Lung (tissue), 12 donors: Measurements from ENCODE around the gene EDEM3. TPM values are rescaled to one million over a fixed set of nuclear protein-coding genes. Genes with fewer than 3 reads are reported as not detected.
A peak's percentile ranks its signal among the peaks of the same experiment; 100 is the strongest.

ENCODE experiments used
- ATAC-seq: fragments of 200-7000 bp; cut with Tn5 transposase; one replicate; pipeline ENCODE4 v1.9.1; 2020; ENCODE audit warnings: moderate number of reproducible peaks; ENCODE audit not compliant: insufficient read depth, low FRiP score
- DNase-seq, 3 donors: peaks; one replicate each; pipeline ENCODE4 v3.0.0-alpha.2; 2013 to 2017
- H3K27ac ChIP-seq, 2 donors: one replicate each; pipeline ENCODE4 v1.5.1; 2013; ENCODE audit warnings: mild to moderate bottlenecking in 2 of 2, moderate library complexity in 2 of 2, control low read depth in 1 of 2, inconsistent platforms in 1 of 2, low read depth in 1 of 2, low read length in 1 of 2
- H3K27me3 ChIP-seq, 3 donors: one replicate each; pipeline ENCODE4 v1.5.1; 2013; ENCODE audit warnings: low read length in 2 of 3; ENCODE audit not compliant: control insufficient read depth in 3 of 3, insufficient read depth in 3 of 3
- H3K36me3 ChIP-seq, 4 donors: one replicate each; pipeline ENCODE4 v1.5.1; 2013; ENCODE audit warnings: low read length in 4 of 4, mild to moderate bottlenecking in 1 of 4, moderate library complexity in 1 of 4; ENCODE audit not compliant: control insufficient read depth in 4 of 4, insufficient read depth in 4 of 4
- H3K4me1 ChIP-seq, 5 donors: one replicate each; pipeline ENCODE4 v1.5.1; 2013; ENCODE audit warnings: low read length in 5 of 5, mild to moderate bottlenecking in 2 of 5, moderate library complexity in 1 of 5; ENCODE audit not compliant: control insufficient read depth in 5 of 5, insufficient read depth in 5 of 5
- H3K4me3 ChIP-seq: one replicate; pipeline ENCODE4 v1.5.1; 2013; ENCODE audit warnings: mild to moderate bottlenecking, control low read depth, moderate library complexity
- H3K9ac ChIP-seq, 2 donors: one replicate each; pipeline ENCODE4 v1.5.1; 2013; ENCODE audit warnings: low read length in 2 of 2, control low read depth in 1 of 2; ENCODE audit not compliant: insufficient read depth in 1 of 2
- H3K9me3 ChIP-seq, 4 donors: one replicate each; pipeline ENCODE4 v1.5.1; 2013; ENCODE audit warnings: low read length in 3 of 4, mild to moderate bottlenecking in 1 of 4, moderate library complexity in 1 of 4; ENCODE audit not compliant: control insufficient read depth in 4 of 4, insufficient read depth in 3 of 4
- CTCF ChIP-seq: IDR thresholded peaks from 2 replicates; pipeline ENCODE4 v1.5.1; 2012; ENCODE audit warnings: mild to moderate bottlenecking; ENCODE audit errors: control extremely low read depth, extremely low read depth
- WGBS, 2 donors: extraction: QIAGEN DNeasy Blood & Tissue Kit; methylation state at CpG; one replicate each; pipeline ENCODE4 v1.1.7; 2013; 5-methylcytosine and 5-hydroxymethylcytosine counted together
- polyA plus RNA-seq, 2 donors: library from polyadenylated mRNA; stranded (reverse); fragments of 200-250 nt; gene quantifications; one replicate each; pipeline ENCODE4 v1.2.1, GENCODE V29; 2013
- total RNA-seq, 2 donors: library from RNA; depleted of rRNA in 1 of 2; stranded (reverse); fragments of >200 nt in 1 of 2; gene quantifications; one replicate each; pipeline ENCODE4 v1.2.1, GENCODE V29; 2014 to 2021
- donor health status: control.
- donor health status: control.
- donor health status: Bipolar disorder and iron deficiency.
- donor health status: healthy.
- donor health status: DM: yes; HTN: yes; CAD: no.

The EDEM3 gene
- total and polyA plus RNA-seq, 4 donors = 12.2 to 54.9 (median 21.1) TPM

DNA sequence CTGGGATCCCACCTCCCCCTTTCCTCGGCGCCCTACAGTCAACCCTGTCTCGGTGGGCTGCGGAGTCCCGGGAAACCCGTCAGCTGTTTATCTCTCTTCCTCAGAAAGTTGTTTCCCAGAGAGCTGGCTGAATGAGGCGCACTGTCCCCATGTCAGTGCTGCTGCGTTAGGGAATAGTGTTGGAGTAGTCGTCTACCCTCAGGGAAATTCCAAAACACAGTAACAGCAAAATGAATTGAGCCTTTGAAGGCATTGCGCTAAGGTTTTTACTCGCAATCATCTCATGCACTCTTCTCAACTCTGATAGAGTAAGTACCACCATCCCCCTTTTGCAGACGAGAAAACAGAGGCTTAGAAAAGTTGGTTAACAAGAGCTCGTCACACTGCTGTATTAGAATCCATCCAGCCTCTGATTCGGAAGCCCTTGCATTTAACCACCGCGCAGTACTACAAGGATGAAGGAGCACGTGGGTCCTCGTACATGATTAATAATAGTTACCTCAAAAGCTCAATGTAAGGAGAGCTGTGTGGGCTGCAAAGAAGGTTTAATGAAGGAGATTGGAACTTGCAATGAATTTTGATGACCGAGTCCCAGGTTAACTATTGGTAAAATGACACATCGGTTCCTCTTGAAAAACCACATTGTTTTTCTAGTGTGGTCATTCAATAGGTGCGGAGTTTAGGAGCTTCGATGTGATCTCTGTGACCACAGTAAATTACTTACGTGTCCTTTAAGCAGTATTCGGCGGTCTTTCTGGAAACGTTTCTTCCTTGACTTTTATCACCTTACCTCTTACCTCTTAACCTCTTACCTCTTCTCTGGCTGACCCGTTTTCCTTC, 788 bp upstream of the EDEM3 start:
- peak; percentile 7 for ATAC-seq
- no peak for DNase-seq

DNA sequence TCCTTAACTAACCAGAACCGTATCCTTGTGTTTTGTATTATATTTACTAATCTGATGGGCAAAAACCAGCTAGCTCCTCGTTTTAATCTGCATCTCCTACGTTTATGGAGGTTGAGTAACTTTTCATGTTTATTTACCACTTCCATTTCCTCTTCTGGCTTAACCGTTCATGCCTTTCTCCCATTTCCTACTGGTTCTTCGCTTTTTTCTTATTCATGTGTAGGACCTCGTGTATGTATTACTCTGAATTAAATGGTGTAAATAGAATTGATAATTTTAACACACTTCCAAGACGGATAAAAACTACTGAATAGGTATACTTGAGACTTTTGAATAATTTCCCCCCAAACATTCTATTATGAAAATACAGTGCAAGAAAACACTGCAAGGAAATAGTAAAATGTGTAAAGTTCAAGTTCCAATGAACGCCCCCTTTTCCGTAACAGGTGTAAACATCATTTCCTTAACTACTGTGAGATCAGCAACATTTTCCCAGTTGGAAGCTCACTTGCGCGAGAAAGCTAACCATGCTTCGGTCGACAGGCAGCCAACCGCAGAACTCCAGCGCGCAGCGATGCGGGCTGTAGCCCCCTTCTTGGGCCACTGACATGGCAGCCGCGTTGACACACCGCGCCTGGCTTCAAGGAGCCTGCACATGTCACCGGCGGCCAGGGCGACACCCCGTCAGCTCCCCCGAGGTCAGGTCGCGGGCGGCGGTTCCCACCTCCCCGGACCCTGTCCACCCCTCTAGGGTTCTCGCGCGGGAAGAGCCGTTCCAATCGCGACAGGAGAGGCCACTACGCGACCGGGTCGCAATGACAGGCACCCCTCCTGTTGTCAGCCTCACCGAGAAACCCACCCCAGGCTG, 816 bp downstream of the EDEM3 start:
- Histone ChIP-seq H3K36me3 (no peaks in the 10 kb centered on the region), H3K27ac (peak overlapping the region; percentile 88 to 96), H3K9me3 (no peaks in the 10 kb centered on the region), H3K27me3 (no peaks in the 10 kb centered on the region), H3K4me1 (peaks cover 0 to 19% (median 2%) of the 10 kb centered on the region in 5 donors), H3K4me3 (peak overlapping the region; percentile 94), H3K9ac (peak overlapping the region; percentile 36 to 80)
- peak in 2 of 3 donors; percentile 29 to 48 for DNase-seq
- no peak for TF ChIP-seq CTCF
- ATAC-seq = peak; percentile 0
- 0 to 1% methylated on average over 43 of the region's 43 CpGs for WGBS, 2 donors

More for the DNA sequence above, 788 bp upstream of the EDEM3 start:
- Histone ChIP-seq H3K36me3 (no peaks in the 10 kb centered on the region), H3K9ac (peak overlapping the region in 1 of 2 donors; percentile 52), H3K4me3 (peak overlapping the region; percentile 61), H3K4me1 (peaks cover 0 to 16% (median 2%) of the 10 kb centered on the region in 5 donors), H3K27me3 (no peaks in the 10 kb centered on the region), H3K9me3 (no peaks in the 10 kb centered on the region), H3K27ac (peak overlapping the region; percentile 55 to 73)
- WGBS, 2 donors = 2 to 4% methylated on average over 27 of the region's 27 CpGs
- TF ChIP-seq CTCF = no peak

- ATAC-seq (no peak), DNase-seq (no peak)
- no peak for TF ChIP-seq CTCF
- no peaks in the 10 kb centered on the region for H3K27me3 ChIP-seq
- H3K9me3 ChIP-seq = no peaks in the 10 kb centered on the region
- no peaks in the 10 kb centered on the region for H3K36me3 ChIP-seq
- no peak overlapping the region for H3K9ac ChIP-seq
- WGBS, 2 donors = 20 to 46% methylated on average over 5 of the region's 5 CpGs
- H3K4me3 ChIP-seq = no peak overlapping the region
- H3K27ac ChIP-seq = no peak overlapping the region
- H3K4me1 ChIP-seq = peaks cover 0 to 23% (median 2%) of the 10 kb centered on the region in 5 donors
Measured at GRCh38 chr1:184753117-184753516, 1.5 kb downstream of the EDEM3 start.
